ENCODE measurements around the gene XAGE2. TPM values are rescaled to one million over a fixed set of nuclear protein-coding genes. Genes with fewer than 3 reads are reported as not detected.
A peak's percentile ranks its signal among the peaks of the same experiment; 100 is the strongest.
"Not testable (repeated sequence)": the region's sequence is repeated elsewhere in the genome, so short reads cannot be mapped to it uniquely, and the experiment has no call there.

Gene XAGE2
- total and polyA plus RNA-seq, 4 donors = not detected

DNA sequence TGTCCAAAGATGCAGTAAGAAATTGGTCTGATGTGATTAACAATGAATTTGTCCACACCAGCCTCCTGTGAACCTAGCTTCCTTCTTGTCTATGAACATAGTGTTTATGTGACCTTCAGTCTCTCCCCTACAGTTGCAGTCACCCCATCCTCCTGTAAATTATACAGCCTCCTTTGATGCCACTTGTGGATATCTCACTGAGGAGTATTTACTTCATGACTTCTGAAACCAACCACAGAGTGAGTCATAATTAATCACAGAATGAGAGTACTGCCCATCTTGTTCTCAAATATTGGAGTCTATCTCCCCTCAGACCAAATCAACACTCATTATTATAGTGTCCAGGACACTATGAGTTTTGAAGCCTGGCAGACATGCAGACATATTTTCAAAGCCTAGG, 27.3 kb upstream of the XAGE2 start:
- Histone ChIP-seq H3K27ac (ENCODE audit: low read depth in 1 of 2, low read length in 2 of 2) (no peak overlapping the region), H3K9me3 (ENCODE audit: control insufficient read depth in 4 of 4, low read length in 3 of 4) (no peaks in the 10 kb centered on the region), H3K4me1 (ENCODE audit: control insufficient read depth in 4 of 4, insufficient read depth in 4 of 4, low read length in 3 of 4) (no peaks in the 10 kb centered on the region), H3K36me3 (ENCODE audit: control insufficient read depth in 4 of 4, insufficient read depth in 3 of 4, low read depth in 1 of 4, low read length in 3 of 4) (no peaks in the 10 kb centered on the region), H3K4me3 (ENCODE audit: low read depth in 1 of 3, low read length in 3 of 3) (no peak overlapping the region), H3K27me3 (ENCODE audit: control insufficient read depth in 4 of 4, insufficient read depth in 4 of 4, low read length in 3 of 4) (no peaks in the 10 kb centered on the region), H3K9ac (ENCODE audit: low read depth in 1 of 2, low read length in 2 of 2) (no peak overlapping the region)
- no peak for DNase-seq (ENCODE audit: low spot score)
- no peak for TF ChIP-seq RAD21 (IDR thresholded peaks at IDR 0.05)
- TF ChIP-seq EGR1 (IDR thresholded peaks at IDR 0.05; ENCODE audit: low read depth in 2 of 2) = no peak
- TF ChIP-seq RXRA (IDR thresholded peaks at IDR 0.05) = no peak
- TF ChIP-seq, protein P1, sequence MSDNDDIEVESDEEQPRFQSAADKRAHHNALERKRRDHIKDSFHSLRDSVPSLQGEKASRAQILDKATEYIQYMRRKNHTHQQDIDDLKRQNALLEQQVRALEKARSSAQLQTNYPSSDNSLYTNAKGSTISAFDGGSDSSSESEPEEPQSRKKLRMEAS (IDR thresholded peaks at IDR 0.05) = no peak
- no peak for TF ChIP-seq SP1 (IDR thresholded peaks at IDR 0.05)
- TF ChIP-seq TAF1 (conservative IDR thresholded peaks at IDR 0.05) = no peak
- TF ChIP-seq JUND (IDR thresholded peaks at IDR 0.05) = no peak
- TF ChIP-seq HNF4A (conservative IDR thresholded peaks at IDR 0.05) = no peak
- TF ChIP-seq, protein P2, sequence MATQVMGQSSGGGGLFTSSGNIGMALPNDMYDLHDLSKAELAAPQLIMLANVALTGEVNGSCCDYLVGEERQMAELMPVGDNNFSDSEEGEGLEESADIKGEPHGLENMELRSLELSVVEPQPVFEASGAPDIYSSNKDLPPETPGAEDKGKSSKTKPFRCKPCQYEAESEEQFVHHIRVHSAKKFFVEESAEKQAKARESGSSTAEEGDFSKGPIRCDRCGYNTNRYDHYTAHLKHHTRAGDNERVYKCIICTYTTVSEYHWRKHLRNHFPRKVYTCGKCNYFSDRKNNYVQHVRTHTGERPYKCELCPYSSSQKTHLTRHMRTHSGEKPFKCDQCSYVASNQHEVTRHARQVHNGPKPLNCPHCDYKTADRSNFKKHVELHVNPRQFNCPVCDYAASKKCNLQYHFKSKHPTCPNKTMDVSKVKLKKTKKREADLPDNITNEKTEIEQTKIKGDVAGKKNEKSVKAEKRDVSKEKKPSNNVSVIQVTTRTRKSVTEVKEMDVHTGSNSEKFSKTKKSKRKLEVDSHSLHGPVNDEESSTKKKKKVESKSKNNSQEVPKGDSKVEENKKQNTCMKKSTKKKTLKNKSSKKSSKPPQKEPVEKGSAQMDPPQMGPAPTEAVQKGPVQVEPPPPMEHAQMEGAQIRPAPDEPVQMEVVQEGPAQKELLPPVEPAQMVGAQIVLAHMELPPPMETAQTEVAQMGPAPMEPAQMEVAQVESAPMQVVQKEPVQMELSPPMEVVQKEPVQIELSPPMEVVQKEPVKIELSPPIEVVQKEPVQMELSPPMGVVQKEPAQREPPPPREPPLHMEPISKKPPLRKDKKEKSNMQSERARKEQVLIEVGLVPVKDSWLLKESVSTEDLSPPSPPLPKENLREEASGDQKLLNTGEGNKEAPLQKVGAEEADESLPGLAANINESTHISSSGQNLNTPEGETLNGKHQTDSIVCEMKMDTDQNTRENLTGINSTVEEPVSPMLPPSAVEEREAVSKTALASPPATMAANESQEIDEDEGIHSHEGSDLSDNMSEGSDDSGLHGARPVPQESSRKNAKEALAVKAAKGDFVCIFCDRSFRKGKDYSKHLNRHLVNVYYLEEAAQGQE (IDR thresholded peaks at IDR 0.05) = no peak
- TF ChIP-seq CTCF (IDR thresholded peaks at IDR 0.05; ENCODE audit: low read depth, low read length, missing input control) = no peak

GRCh38 chrX:52343131-52343530, 25.7 kb upstream of the XAGE2 start:
- H3K9me3 ChIP-seq (ENCODE audit: control insufficient read depth in 4 of 4, low read length in 3 of 4); H3K9ac ChIP-seq (ENCODE audit: low read depth in 1 of 2, low read length in 2 of 2); H3K4me1 ChIP-seq (ENCODE audit: control insufficient read depth in 4 of 4, insufficient read depth in 4 of 4, low read length in 3 of 4); H3K27me3 ChIP-seq (ENCODE audit: control insufficient read depth in 4 of 4, insufficient read depth in 4 of 4, low read length in 3 of 4); DNase-seq (ENCODE audit: low spot score); H3K27ac ChIP-seq (ENCODE audit: low read depth in 1 of 2, low read length in 2 of 2); H3K4me3 ChIP-seq (ENCODE audit: low read depth in 1 of 3, low read length in 3 of 3); H3K36me3 ChIP-seq (ENCODE audit: control insufficient read depth in 4 of 4, insufficient read depth in 3 of 4, low read depth in 1 of 4, low read length in 3 of 4): not testable (repeated sequence)
- WGBS = 88% methylated on average over 6 of the region's 6 CpGs

DNA sequence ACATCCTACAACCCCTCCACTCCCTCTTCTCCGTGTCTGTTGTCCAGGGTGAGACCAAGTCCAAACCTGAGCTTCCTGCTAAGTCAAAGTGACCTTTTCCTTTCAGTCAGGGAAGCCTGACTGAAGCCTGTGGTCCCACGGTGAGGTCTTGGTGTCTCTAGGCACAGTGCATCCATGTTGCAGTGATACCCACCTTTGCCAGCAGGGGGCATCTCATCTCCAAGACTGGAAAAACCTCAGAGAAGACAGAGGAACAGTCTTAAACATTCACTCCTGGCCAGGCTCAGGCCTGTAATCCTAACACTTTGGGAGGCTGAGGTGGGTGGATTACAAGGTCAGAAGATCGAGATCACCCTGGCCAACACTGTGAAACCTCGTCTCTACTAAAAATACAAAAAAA, 23.4 kb upstream of the XAGE2 start:
- not testable (repeated sequence) for H3K4me3 ChIP-seq (ENCODE audit: low read depth in 1 of 3, low read length in 3 of 3); H3K27me3 ChIP-seq (ENCODE audit: control insufficient read depth in 4 of 4, insufficient read depth in 4 of 4, low read length in 3 of 4); H3K27ac ChIP-seq (ENCODE audit: low read depth in 1 of 2, low read length in 2 of 2); H3K36me3 ChIP-seq (ENCODE audit: control insufficient read depth in 4 of 4, insufficient read depth in 3 of 4, low read depth in 1 of 4, low read length in 3 of 4); H3K4me1 ChIP-seq (ENCODE audit: control insufficient read depth in 4 of 4, insufficient read depth in 4 of 4, low read length in 3 of 4); H3K9ac ChIP-seq (ENCODE audit: low read depth in 1 of 2, low read length in 2 of 2); H3K9me3 ChIP-seq (ENCODE audit: control insufficient read depth in 4 of 4, low read length in 3 of 4)
- 38% methylated on average over 4 of the region's 4 CpGs for WGBS
- peak; percentile 78 for DNase-seq (ENCODE audit: low spot score)
- TF ChIP-seq RAD21 (IDR thresholded peaks at IDR 0.05) = peak; percentile 48 to 71
- TF ChIP-seq CTCF (IDR thresholded peaks at IDR 0.05; ENCODE audit: low read depth, low read length, missing input control) = peak; percentile 40
